Activated B cell treated with CpG ODN at 0.5 μM for 24 hours (primary cell): Measurements from ENCODE around the gene SELPLG. TPM values are rescaled to one million over a fixed set of nuclear protein-coding genes. Genes with fewer than 3 reads are reported as not detected.

Experiments
- ATAC-seq: fragments of 200-7000 bp; cut with Tn5 transposase; one replicate; pipeline ENCODE4 v1.10.0; 2021; ENCODE audit warnings: low read depth, mild to moderate bottlenecking, moderate library complexity
- CTCF ChIA-PET: fragments of 350-600 bp; sonication (Branson Sonifier 250); formaldehyde crosslinking; loops from one replicate; lab custom pipeline; 2021; ENCODE audit warnings: antibody characterized with exemption; lab: Charles Lee
- POLR2A ChIA-PET: fragments of 350-600 bp; sonication (Branson Sonifier 250); formaldehyde crosslinking; loops from one replicate; lab custom pipeline; 2021; ENCODE audit warnings: antibody characterized with exemption; lab: Charles Lee
- DNase-seq: peaks from one replicate; pipeline ENCODE4 v3.0.0; 2022
- H3K27ac Mint-ChIP-seq: one replicate; pipeline ENCODE4 v1.8.0; 2020; ENCODE audit warnings: mixed read lengths
- H3K27me3 Mint-ChIP-seq: one replicate; pipeline ENCODE4 v1.8.0; 2021; ENCODE audit warnings: mixed read lengths
- H3K36me3 Mint-ChIP-seq: one replicate; pipeline ENCODE4 v1.8.0; 2021; ENCODE audit warnings: low read depth, mixed read lengths
- H3K4me1 Mint-ChIP-seq: one replicate; pipeline ENCODE4 v1.8.0; 2021; ENCODE audit warnings: mixed read lengths
- H3K4me3 Mint-ChIP-seq: one replicate; pipeline ENCODE4 v1.8.0; 2020; ENCODE audit warnings: mild to moderate bottlenecking, mixed read lengths
- H3K9me3 Mint-ChIP-seq: one replicate; pipeline ENCODE4 v1.8.0; 2020; ENCODE audit warnings: mixed read lengths
- intact Hi-C: fragments of 100-400 bp; cut with micrococcal nuclease; formaldehyde crosslinking; loops from one replicate; pipeline ENCODE4 v1.15.1; 2024
- total RNA-seq: library from RNA; stranded (reverse); gene quantifications from 2 replicates; pipeline ENCODE4 v1.2.3, GENCODE V29; 2022
- TF ChIP-seq, protein P1 (sequence below): fragments of 200-600 bp; IDR thresholded peaks from one replicate; pipeline ENCODE4 v1.8.0; 2022; ENCODE audit warnings: antibody characterized with exemption, mild to moderate bottlenecking

Gene SELPLG
- total RNA-seq, 1 donor from 2014 or later = 1.8 TPM

DNA sequence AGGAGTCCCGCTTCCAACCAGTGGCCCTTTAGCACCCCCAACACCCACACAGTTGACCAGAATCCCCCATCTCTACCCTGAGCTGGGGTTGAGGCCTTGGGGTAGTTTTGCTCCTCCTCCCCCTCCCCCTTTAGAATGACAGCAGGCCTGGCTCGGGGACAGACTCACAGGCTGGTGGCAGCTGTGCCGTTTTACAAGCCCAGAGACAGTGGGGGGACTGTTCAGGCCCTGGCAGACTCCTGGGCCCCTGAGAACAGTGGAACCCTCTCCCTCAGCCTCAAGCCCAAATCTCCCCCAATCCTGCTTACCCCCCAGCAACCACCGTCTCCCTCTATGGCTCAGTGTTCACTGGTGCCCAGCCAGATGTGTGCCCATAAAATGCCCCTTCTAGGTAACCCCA is 45.9 kb downstream of the SELPLG start:
- intact Hi-C loops = no loop called here
- no peak for DNase-seq
- Mint-ChIP-seq H3K4me3 (no peak overlapping the region), H3K27me3 (peaks cover 4% of the 10 kb centered on the region), H3K27ac (no peak overlapping the region), H3K9me3 (no peaks in the 10 kb centered on the region), H3K4me1 (no peaks in the 10 kb centered on the region), H3K36me3 (no peaks in the 10 kb centered on the region)
- ChIA-PET POLR2A (no interaction called here), CTCF (no interaction called here)
- ATAC-seq = no peak
- TF ChIP-seq, protein P1, sequence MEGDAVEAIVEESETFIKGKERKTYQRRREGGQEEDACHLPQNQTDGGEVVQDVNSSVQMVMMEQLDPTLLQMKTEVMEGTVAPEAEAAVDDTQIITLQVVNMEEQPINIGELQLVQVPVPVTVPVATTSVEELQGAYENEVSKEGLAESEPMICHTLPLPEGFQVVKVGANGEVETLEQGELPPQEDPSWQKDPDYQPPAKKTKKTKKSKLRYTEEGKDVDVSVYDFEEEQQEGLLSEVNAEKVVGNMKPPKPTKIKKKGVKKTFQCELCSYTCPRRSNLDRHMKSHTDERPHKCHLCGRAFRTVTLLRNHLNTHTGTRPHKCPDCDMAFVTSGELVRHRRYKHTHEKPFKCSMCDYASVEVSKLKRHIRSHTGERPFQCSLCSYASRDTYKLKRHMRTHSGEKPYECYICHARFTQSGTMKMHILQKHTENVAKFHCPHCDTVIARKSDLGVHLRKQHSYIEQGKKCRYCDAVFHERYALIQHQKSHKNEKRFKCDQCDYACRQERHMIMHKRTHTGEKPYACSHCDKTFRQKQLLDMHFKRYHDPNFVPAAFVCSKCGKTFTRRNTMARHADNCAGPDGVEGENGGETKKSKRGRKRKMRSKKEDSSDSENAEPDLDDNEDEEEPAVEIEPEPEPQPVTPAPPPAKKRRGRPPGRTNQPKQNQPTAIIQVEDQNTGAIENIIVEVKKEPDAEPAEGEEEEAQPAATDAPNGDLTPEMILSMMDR = no peak

DNA sequence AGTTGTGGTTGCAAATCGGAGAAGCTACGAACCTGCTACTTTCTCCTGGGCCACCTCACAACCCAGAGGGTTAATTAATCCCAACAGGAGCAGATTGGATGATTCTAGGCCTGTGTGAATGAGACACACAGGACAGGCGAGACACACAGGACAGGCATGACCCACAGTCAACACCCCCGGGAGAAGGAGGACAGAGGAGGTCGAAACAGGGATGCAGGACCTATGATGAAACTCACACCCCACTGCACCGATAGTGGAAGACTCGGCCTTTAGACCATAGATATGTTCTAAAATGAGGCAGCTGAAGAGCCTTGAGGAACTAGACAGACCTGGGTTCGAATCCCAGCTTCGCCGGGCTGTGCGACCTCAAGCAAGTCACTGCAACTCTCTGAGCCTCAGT is 47.4 kb downstream of the SELPLG start:
- CTCF ChIA-PET = interaction anchor here (1.0 kb wide), 1 partner anchor 32 kb away, joined by 3 read pairs; no protein-coding TSS in a partner anchor

DNA sequence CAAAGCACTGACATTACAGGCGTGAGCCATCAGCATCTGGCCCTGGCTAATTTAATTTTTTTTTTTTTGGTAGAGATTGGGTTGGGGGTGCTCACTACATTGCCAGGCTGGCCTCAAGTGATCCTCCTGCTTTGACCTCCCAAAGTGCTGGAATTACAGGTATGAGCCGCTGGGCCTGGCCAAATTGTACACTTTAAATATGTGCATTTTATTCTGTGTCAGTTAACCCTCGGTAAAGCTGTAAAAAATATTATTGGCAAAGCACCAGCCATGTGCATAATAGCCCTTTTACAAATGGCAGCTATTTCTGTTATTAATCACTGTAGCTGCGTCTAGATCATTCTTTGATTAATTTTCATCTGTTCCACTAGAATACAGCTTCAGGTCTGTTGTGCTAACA is 47.8 kb downstream of the SELPLG start:
- Mint-ChIP-seq H3K4me1 (no peaks in the 10 kb centered on the region), H3K36me3 (no peaks in the 10 kb centered on the region), H3K27me3 (peaks cover 3% of the 10 kb centered on the region), H3K27ac (no peak overlapping the region), H3K4me3 (no peak overlapping the region), H3K9me3 (no peaks in the 10 kb centered on the region)
- ChIA-PET POLR2A (interaction anchor here (1.3 kb wide), 1 partner anchor 10 kb away, joined by 3 read pairs; no protein-coding TSS in a partner anchor), CTCF (interaction anchor here (0.7 to 1.0 kb wide), 2 partner anchors 33 to 316 kb away, joined by 3 to 4 read pairs; no protein-coding TSS in a partner anchor)
- intact Hi-C loops = no loop called here
- ATAC-seq (no peak), DNase-seq (no peak)
- TF ChIP-seq, protein P1 = no peak

More for the DNA sequence above, 47.4 kb downstream of the SELPLG start:
- ATAC-seq (no peak), DNase-seq (no peak)
- H3K36me3 Mint-ChIP-seq = no peaks in the 10 kb centered on the region
- no peaks in the 10 kb centered on the region for H3K9me3 Mint-ChIP-seq
- H3K27ac Mint-ChIP-seq = no peak overlapping the region
- H3K27me3 Mint-ChIP-seq = peaks cover 4% of the 10 kb centered on the region
- H3K4me1 Mint-ChIP-seq = no peaks in the 10 kb centered on the region
- POLR2A ChIA-PET = interaction anchor here (0.6 to 1.3 kb wide), 2 partner anchors 9 to 21 kb away, joined by 3 read pairs; no protein-coding TSS in a partner anchor
- no peak overlapping the region for H3K4me3 Mint-ChIP-seq
- intact Hi-C loops = no loop called here
- TF ChIP-seq, protein P1 = no peak

GRCh38 chr12:108584456-108585065 is 49.1 kb downstream of the SELPLG start:
- ATAC-seq (no peak), DNase-seq (no peak)
- H3K4me1 Mint-ChIP-seq = peaks cover 7% of the 10 kb centered on the region
- intact Hi-C loops = no loop called here
- POLR2A ChIA-PET = no interaction called here
- H3K4me3 Mint-ChIP-seq = no peak overlapping the region
- CTCF ChIA-PET = no interaction called here
- peaks cover 2% of the 10 kb centered on the region for H3K27me3 Mint-ChIP-seq
- TF ChIP-seq, protein P1 = no peak
- H3K36me3 Mint-ChIP-seq = no peaks in the 10 kb centered on the region
- no peak overlapping the region for H3K27ac Mint-ChIP-seq
- no peaks in the 10 kb centered on the region for H3K9me3 Mint-ChIP-seq

DNA sequence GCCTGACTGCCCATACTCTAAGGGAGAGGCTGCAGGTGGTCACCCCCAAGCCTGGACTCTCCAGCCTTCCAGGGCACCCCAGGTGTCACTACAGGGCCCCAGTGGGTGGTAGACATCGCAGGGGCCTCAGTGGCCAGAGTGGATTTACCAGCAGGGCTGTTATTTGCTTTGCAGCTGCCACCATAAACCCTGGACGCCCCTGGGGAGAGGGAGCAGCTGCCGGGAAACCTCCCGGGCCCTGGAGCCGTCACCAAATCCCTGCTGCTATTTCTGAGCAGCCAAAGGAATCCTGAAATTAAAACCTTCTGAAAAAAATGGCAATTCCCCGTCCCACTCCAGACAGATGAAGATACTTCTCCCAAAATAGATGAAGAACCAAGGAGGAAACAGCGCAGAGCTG is 49.7 kb downstream of the SELPLG start:
- Mint-ChIP-seq H3K4me1 (peaks cover 13% of the 10 kb centered on the region), H3K27me3 (peaks cover 2% of the 10 kb centered on the region), H3K36me3 (no peaks in the 10 kb centered on the region), H3K4me3 (no peak overlapping the region), H3K27ac (no peak overlapping the region), H3K9me3 (no peaks in the 10 kb centered on the region)
- TF ChIP-seq, protein P1 = no peak
- ChIA-PET CTCF (no interaction called here), POLR2A (no interaction called here)
- DNase-seq (no peak), ATAC-seq (no peak)
- intact Hi-C loops = no loop called here
